ENCODE results near the gene JMJD8. TPM values are rescaled to one million over a fixed set of nuclear protein-coding genes. Genes with fewer than 3 reads are reported as not detected.

JMJD8 gene
- total RNA-seq, 1 experiment from 2014 or later, result 73.9 TPM

DNA sequence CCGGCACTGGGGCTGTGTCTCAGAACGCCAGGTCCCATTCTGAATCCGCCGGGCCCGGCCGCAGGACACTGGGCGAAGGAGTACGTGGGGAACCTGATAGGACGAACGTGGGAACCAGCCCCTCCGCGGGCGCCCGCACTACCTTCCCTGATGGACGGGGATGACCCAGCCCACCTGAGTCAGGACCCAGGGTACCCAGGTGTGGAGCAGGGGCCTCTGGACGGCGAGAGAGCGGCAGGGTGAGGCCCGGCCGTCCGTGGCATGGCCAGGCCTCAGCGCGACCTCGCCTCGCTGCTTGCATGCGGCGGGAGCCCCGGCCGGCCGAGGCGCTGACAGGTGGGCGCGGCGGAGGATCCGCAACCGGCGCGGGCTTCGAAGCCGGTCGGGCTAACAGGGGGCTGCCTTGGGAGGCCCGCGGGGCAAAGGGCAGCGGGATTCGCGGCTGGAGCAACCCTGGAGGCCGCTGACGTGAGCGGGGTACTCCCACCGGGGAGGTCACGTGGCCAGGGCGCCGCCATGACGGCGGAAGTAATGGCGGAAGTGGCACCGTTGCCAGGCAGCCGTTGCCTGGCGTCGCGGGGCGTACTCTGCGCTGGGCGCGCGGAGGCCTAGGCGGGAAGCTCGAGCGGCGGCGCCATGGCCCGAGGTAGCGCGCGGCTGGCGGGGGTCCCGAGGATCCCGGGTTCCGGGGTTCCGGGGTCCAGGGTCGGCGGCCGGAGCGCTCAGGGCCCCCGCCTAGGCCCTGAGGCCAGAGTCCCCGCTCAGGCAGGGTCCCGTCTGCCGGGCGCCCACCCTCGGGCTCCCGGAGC is 35.1 kb downstream of the JMJD8 start, which contains the start of gene WDR90:
Gene WDR90 (plus strand): TSS at position 585 of the 809 bp plus-strand sequence. CDS start 52 bp downstream, at position 637.
- ChIA-PET CTCF (no interaction called here), POLR2A (interaction anchor here (0.6 to 0.9 kb wide), 2 partner anchors 11 to 245 kb away, joined by 3 to 4 read pairs; no protein-coding TSS in a partner anchor)
- Histone ChIP-seq H3K4me3 (ENCODE audit: low read depth in 2 of 2, low read length in 2 of 2) (peak within 1 kb of the TSS; percentile 56), H3K27ac (ENCODE audit: low read length) (peak within 1 kb of the TSS; percentile 78), H3K36me3 (ENCODE audit: control insufficient read depth, insufficient read depth, low read length) (no peaks in the 10 kb centered on the region), H3K27me3 (ENCODE audit: control insufficient read depth, insufficient read depth, low read length) (no peaks in the 10 kb centered on the region), H3K9me3 (ENCODE audit: control insufficient read depth, insufficient read depth, low read depth, low read length) (no peaks in the 10 kb centered on the region), H3K4me1 (ENCODE audit: control insufficient read depth, insufficient read depth, low read length) (peaks cover 36% of the 10 kb centered on the region)
- ATAC-seq (peak; percentile 77), DNase-seq (ENCODE audit: low read depth, low spot score) (no peak)
- intact Hi-C loops (cut with micrococcal nuclease; ENCODE audit: unreplicated experiment) (no loop called here), in situ Hi-C loops (cut with HindIII; ENCODE audit: low pct_unique_long_range_greater_than_20kb, low sequenced_read_pairs) (no loop called here)
- TF ChIP-seq SIN3A (IDR thresholded peaks at IDR 0.05; ENCODE audit: borderline replicate concordance, insufficient read depth, low read depth, low read length) (peak; percentile 98), REST (IDR thresholded peaks at IDR 0.05; ENCODE audit: insufficient read depth in 1 of 2, low read depth in 2 of 2, low read length in 1 of 2) (0 out of 4 replicates have a peak, but pooled peaks of 1 of the 2 experiments have one; percentile 10), TCF7L2 (IDR thresholded peaks at IDR 0.05; ENCODE audit: low read depth, low read length) (no peak), POLR2AphosphoS5 (IDR thresholded peaks at IDR 0.05; ENCODE audit: low read depth, low read length) (no peak; the same call in 1 of the 2 replicates)
- TSS peak; percentile 69 for BruUV-seq (replicated peaks)

DNA sequence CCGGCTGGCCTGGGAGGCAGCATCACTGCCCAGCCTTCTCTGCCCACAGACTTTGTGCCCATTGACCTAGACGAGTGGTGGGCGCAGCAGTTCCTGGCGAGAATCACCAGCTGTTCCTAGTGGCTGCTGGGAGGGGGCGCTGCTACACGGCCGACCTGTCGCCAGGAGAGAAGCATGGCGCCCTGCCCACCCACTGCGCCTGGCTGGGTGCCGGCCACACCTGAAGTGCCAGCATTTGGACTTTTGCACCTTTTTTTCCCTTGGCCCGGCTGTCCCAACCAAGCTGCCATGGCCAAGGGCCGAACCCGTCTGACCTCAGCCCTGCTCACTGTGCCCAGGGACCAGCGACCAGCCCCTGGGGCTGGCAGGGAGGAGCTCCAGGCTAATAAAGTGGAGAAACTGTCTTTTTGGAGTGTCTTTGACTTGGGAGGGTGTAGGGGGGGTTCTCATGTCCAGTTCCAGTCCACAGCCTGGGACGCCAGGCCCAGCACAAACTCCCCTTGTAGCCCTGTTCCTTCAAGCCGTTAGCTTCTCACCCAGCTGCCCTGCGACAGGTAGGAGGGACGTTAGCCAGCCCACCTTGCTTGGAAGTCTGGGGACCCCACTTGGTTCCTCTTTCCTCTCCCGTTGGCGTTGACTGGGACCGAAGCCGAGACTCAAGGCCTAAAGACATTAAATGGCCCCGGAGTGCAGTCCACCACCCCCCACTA is 35.9 kb downstream of the JMJD8 start:
- ChIA-PET CTCF (no interaction called here), POLR2A (interaction anchor here (0.6 kb wide), 1 partner anchor 244 kb away, joined by 3 read pairs; no protein-coding TSS in a partner anchor)
- BruUV-seq (replicated peaks), result TSS peak; percentile 23
- DNase-seq (ENCODE audit: low read depth, low spot score), result no peak
- in situ Hi-C loops (cut with HindIII; ENCODE audit: low pct_unique_long_range_greater_than_20kb, low sequenced_read_pairs), result no loop called here
- H3K36me3 ChIP-seq (ENCODE audit: control insufficient read depth, insufficient read depth, low read length), result no peaks in the 10 kb centered on the region
- TF ChIP-seq, protein P1, sequence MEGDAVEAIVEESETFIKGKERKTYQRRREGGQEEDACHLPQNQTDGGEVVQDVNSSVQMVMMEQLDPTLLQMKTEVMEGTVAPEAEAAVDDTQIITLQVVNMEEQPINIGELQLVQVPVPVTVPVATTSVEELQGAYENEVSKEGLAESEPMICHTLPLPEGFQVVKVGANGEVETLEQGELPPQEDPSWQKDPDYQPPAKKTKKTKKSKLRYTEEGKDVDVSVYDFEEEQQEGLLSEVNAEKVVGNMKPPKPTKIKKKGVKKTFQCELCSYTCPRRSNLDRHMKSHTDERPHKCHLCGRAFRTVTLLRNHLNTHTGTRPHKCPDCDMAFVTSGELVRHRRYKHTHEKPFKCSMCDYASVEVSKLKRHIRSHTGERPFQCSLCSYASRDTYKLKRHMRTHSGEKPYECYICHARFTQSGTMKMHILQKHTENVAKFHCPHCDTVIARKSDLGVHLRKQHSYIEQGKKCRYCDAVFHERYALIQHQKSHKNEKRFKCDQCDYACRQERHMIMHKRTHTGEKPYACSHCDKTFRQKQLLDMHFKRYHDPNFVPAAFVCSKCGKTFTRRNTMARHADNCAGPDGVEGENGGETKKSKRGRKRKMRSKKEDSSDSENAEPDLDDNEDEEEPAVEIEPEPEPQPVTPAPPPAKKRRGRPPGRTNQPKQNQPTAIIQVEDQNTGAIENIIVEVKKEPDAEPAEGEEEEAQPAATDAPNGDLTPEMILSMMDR (IDR thresholded peaks at IDR 0.05), result peak; percentile 84; the same call in 1 of the 2 replicates
- TF ChIP-seq REST (IDR thresholded peaks at IDR 0.05; ENCODE audit: insufficient read depth in 1 of 2, low read depth in 2 of 2, low read length in 1 of 2), result no peak
- peak overlapping the region; percentile 78 for H3K27ac ChIP-seq (ENCODE audit: low read length)
- peak overlapping the region; percentile 56 for H3K4me3 ChIP-seq (ENCODE audit: low read depth in 2 of 2, low read length in 2 of 2)
- ATAC-seq, result peak; percentile 7; the same call in 1 of the 2 replicates
- intact Hi-C loops (cut with micrococcal nuclease; ENCODE audit: unreplicated experiment), result no loop called here
- H3K9me3 ChIP-seq (ENCODE audit: control insufficient read depth, insufficient read depth, low read depth, low read length), result no peaks in the 10 kb centered on the region
- peaks cover 42% of the 10 kb centered on the region for H3K4me1 ChIP-seq (ENCODE audit: control insufficient read depth, insufficient read depth, low read length)
- no peaks in the 10 kb centered on the region for H3K27me3 ChIP-seq (ENCODE audit: control insufficient read depth, insufficient read depth, low read length)
